Omental fat pad (tissue), 4 donors: Measurements from ENCODE around the gene UCN3. TPM values are rescaled to one million over a fixed set of nuclear protein-coding genes. Genes with fewer than 3 reads are reported as not detected.

Experiments used
- ATAC-seq: fragments of 150-250 bp; one replicate; pipeline ENCODE4 v1.9.1; 2016; ENCODE audit warnings: mild to moderate bottlenecking, moderate library complexity; ENCODE audit not compliant: low FRiP score
- DNase-seq: peaks from one replicate; pipeline ENCODE4 v3.0.0-alpha.2; 2019; ENCODE audit warnings: low spot score
- CTCF ChIP-seq, 3 donors: fragments of 450-650 bp; IDR thresholded peaks; one replicate each; pipeline ENCODE4 v1.5.1; 2016 to 2017; ENCODE audit warnings: antibody characterized with exemption in 3 of 3, mild to moderate bottlenecking in 3 of 3, moderate library complexity in 2 of 3
- total RNA-seq, 4 donors: library from RNA; depleted of rRNA; stranded (reverse); fragments of >200 nt; gene quantifications; one replicate each; pipeline ENCODE4 v1.1.0, GENCODE V29; 2016

Gene UCN3
- total RNA-seq, 4 donors from 2014 or later = not detected

GRCh38 chr10:5393529-5393928, 28.8 kb downstream of the UCN3 start:
- no peak for TF ChIP-seq CTCF (IDR thresholded peaks at IDR 0.05)
- ATAC-seq = no peak
- DNase-seq = no peak

DNA sequence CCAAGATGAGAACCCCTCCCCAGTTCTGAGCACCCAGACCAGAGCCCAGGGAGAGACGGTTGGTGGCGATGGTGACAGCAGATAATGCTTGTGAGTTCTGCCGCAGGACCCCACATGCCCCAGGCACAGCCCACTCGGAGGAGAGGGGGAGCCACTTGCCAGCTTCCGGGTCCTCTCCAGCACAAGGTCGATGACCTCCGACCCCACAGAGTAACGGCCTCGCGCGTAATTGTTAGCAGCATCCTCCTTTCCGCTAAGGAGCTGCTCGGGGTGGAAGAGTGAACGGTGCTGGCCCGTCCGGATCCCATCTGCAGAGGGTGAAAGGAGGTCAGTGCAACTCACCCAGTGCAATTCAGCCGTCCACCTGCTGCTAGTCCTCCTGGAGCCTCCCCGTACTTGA, 30.4 kb downstream of the UCN3 start:
- TF ChIP-seq CTCF (IDR thresholded peaks at IDR 0.05) = no peak
- no peak for ATAC-seq
- no peak for DNase-seq

DNA sequence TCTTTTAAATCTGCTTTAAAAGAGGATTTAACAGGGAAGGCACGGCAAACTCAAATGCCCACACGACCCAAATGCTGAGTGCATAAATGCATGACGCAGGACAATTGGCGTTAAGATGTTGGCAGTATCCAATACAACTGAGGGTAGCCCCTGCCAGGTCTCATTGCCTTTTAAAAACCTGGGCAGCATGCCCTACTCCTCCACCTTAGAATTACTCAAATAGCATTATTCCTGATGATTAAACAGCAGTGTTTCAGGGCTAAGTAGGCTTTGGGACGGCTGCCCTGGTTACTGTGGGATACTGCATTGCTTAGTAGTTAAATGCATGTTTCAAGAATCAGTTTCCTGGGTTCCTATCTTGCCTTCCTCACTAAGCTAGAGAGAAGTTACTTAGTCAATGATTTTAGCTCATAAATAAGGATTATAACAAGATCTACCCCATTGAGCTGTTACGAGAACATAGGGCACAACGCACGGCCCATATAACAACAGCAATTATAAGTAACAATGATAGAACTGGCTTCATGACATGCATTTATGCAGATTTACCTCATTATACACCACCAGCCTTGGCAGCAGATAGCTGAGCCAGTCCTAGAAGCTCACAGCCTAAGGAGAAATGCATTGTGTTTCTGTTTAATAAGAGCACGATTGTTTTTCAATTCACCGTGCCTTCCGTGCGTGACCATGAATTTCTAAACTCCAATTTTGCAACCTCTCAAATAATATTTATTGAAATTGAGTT, 32.0 kb downstream of the UCN3 start:
- no peak for DNase-seq
- peak; percentile 83 for ATAC-seq
- no peak for TF ChIP-seq CTCF (IDR thresholded peaks at IDR 0.05)

- DNase-seq (no peak), ATAC-seq (no peak)
- no peak for TF ChIP-seq CTCF (IDR thresholded peaks at IDR 0.05)
Measured at GRCh38 chr10:5399332-5399731, 34.6 kb downstream of the UCN3 start.

DNA sequence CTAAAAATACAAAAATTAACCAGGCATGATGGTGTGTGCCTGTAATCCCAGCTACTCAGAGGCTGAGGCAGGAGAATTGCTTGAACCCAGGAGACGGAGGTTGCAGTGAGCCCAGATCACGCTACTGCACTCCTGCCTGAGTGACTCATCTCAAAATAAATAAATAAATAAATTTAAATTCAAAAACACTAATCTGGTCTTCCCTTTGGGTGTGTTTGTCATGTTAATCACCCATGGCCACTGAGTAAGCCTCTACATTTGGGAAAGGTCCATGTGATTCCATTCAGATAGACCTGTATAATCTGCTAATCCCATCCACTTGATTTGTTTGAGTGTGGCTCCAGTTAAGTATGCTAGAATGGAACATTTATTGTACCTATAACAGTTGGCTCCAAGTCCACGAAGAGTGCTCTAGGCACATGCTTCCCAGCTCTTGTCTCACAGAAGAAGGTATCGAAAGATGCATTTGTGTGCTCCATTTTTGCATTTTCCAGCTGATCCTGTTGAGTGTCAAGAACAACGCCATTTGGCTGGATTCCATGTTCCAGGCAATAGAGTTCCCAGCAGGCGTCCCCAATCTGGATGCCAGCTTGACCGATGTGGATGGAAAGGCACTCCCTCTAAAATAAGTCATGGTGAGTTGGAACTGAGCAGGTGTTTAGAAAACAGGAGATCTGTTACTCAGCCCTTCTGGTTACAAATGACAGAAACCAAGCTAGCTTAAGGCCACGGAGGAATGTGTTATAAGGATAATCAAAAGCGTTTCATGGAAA, 35.9 kb downstream of the UCN3 start:
- DNase-seq (no peak), ATAC-seq (no peak)
- TF ChIP-seq CTCF (IDR thresholded peaks at IDR 0.05) = no peak

GRCh38 chr10:5402798-5403197, 38.0 kb downstream of the UCN3 start:
- no peak for ATAC-seq
- no peak for DNase-seq
- no peak for TF ChIP-seq CTCF (IDR thresholded peaks at IDR 0.05)
